Fibroblast of pulmonary artery (primary cell): ENCODE measurements around the gene UBE2J1.

Experiments used
- DNase-seq: peaks from one replicate; pipeline ENCODE4 v3.0.0-alpha.2; 2010; ENCODE audit warnings: low read depth
- H3K4me3 ChIP-seq: replicated peaks from 2 replicates; pipeline ENCODE4 v1.5.1; 2011; ENCODE audit warnings: low read depth, mild to moderate bottlenecking, control low read depth, low read length, moderate library complexity
- CTCF ChIP-seq: IDR thresholded peaks from 2 replicates; pipeline ENCODE4 v1.5.1; 2011; ENCODE audit warnings: mild to moderate bottlenecking, control low read depth, low read length, inconsistent platforms; ENCODE audit errors: missing control alignments

The UBE2J1 gene

DNA sequence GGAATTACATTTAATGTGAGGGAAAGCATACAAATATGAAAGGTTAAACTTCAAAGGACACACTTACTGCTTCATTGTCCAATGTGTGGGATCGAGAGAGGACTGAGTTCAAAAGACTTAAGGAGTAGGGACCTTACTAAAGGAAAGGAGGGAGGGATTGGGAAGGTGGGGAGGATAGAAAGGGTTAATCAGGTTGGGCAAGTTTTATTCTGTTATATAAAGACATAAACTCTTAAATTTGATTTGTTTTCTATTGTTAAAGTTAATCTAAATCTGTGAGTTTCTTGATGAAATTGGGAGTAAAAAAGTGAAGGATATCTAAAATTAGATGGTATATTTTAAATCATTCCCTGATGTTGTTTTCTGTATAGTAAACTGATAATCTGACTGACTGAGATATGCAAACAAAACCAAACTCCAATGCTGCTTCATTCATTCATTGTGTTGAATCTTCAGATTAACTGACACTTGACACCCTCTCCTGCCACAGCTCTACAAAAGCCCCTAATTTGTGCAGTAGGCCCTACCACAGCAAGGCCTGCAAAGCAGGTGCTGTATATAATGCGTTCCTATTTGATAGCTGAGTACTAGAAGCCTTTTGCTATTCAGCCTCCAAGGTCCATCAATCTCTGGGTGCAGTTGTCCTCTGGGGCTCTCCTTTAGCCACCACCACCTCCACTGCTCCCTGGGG is 1.3 kb upstream of the UBE2J1 start:
- TF ChIP-seq CTCF: no peak
- no peak overlapping the region for H3K4me3 ChIP-seq
- DNase-seq: no peak

DNA sequence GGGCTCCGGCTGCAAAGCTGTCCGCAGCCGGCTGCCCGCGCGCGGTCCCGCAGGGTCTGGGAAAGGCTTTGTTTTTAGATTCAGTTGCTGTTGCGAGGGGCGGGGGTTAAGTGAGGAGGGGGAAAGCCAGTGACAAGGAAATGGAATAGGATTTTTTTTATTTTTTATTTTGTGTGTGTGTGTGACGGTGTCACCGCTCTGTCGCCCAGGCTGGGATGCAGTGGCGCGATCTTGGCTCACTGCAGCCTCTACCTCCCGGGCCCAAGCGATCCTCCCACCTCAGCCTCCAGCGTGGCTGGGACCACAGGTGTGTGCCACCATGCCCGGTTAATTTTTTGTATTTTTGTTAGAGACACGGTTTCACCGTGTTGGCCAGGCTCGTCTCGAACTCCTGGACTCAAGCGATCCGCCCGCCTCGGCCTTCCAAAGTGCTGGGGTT is 615 bp upstream of the UBE2J1 start:
- no peak for TF ChIP-seq CTCF
- peak overlapping the region; percentile 86 for H3K4me3 ChIP-seq
- no peak for DNase-seq

DNA sequence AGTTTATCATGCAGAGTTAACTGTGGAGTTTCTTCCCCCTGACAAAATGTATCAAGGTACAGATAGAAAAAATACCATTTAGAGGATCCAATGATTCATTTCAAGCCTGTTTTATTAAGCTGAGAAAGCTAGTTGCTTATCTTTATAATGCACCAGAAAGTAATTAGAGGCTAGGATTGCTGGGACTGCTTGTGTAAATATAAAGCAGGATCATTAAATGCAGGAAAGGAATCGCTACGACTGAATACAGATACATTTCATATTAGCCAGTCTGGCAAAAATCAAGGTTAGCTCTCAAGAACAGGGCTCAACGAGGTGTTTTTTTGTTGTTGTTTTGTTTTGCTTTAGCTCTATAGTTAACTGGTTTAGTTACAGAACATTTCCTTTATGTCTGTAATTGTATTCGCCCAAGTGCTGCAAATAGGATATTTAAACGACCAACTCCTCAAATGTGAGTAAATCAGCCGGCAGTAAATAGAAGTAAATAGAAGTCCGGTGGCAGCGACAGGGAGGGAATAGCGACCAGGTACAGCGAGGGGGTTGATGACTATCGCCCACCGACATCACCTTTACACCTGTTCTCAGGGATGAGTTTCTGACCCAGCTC is 748 bp downstream of the UBE2J1 start:
- no peak for TF ChIP-seq CTCF
- H3K4me3 ChIP-seq: peak overlapping the region; percentile 86
- no peak for DNase-seq

DNA sequence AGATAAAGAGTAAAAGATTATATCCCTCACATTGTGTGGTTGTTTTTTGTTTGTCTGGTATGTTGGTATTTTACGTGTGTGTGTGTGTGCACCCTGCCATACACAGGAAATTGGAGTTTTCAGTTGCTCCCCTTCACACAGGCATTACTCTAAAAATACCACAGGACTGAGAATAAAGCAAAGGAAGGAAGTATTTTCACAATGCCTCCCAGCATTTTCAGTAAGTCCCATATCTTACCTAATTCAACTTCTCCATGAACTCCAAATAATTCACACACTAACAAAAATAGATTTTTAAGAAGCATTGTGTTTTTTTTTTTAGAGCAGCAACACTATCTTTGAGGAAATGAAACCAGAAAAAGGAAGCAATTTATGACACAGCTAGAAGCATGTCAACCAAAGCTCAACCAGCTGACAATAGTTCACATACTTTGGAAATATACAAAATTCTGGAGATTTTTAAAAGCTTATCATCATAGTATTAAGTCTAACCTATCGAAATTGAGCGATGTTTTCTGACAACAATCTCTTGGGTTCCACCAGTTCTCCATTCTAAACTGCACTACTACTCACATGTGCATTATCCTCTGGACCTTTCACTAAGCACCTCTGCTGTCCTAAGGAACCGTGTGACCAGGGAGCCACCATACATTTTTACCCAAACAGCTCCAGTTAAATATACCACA is 2.1 kb downstream of the UBE2J1 start:
- TF ChIP-seq CTCF: no peak
- H3K4me3 ChIP-seq: peak overlapping the region; percentile 86
- peak; percentile 83 for DNase-seq

GRCh38 chr6:89348372-89348771 is 4.2 kb downstream of the UBE2J1 start:
- TF ChIP-seq CTCF: no peak
- DNase-seq: peak; percentile 26
- no peak overlapping the region for H3K4me3 ChIP-seq

GRCh38 chr6:89347825-89348224 is 4.7 kb downstream of the UBE2J1 start:
- TF ChIP-seq CTCF: no peak
- no peak overlapping the region for H3K4me3 ChIP-seq
- DNase-seq: peak; percentile 42
